ENCODE results near the gene TRPM7. TPM values are rescaled to one million over a fixed set of nuclear protein-coding genes. Genes with fewer than 3 reads are reported as not detected.
"Not testable (repeated sequence)": the region's sequence is repeated elsewhere in the genome, so short reads cannot be mapped to it uniquely, and the experiment has no call there.

Gene TRPM7, protein sequence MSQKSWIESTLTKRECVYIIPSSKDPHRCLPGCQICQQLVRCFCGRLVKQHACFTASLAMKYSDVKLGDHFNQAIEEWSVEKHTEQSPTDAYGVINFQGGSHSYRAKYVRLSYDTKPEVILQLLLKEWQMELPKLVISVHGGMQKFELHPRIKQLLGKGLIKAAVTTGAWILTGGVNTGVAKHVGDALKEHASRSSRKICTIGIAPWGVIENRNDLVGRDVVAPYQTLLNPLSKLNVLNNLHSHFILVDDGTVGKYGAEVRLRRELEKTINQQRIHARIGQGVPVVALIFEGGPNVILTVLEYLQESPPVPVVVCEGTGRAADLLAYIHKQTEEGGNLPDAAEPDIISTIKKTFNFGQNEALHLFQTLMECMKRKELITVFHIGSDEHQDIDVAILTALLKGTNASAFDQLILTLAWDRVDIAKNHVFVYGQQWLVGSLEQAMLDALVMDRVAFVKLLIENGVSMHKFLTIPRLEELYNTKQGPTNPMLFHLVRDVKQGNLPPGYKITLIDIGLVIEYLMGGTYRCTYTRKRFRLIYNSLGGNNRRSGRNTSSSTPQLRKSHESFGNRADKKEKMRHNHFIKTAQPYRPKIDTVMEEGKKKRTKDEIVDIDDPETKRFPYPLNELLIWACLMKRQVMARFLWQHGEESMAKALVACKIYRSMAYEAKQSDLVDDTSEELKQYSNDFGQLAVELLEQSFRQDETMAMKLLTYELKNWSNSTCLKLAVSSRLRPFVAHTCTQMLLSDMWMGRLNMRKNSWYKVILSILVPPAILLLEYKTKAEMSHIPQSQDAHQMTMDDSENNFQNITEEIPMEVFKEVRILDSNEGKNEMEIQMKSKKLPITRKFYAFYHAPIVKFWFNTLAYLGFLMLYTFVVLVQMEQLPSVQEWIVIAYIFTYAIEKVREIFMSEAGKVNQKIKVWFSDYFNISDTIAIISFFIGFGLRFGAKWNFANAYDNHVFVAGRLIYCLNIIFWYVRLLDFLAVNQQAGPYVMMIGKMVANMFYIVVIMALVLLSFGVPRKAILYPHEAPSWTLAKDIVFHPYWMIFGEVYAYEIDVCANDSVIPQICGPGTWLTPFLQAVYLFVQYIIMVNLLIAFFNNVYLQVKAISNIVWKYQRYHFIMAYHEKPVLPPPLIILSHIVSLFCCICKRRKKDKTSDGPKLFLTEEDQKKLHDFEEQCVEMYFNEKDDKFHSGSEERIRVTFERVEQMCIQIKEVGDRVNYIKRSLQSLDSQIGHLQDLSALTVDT (N-terminal part only)
- 42.4 and 48.2 TPM in 2 replicates for total RNA-seq (2014; rRNA removed)
- 6.7 TPM for polyA plus RNA-seq (2012)

DNA sequence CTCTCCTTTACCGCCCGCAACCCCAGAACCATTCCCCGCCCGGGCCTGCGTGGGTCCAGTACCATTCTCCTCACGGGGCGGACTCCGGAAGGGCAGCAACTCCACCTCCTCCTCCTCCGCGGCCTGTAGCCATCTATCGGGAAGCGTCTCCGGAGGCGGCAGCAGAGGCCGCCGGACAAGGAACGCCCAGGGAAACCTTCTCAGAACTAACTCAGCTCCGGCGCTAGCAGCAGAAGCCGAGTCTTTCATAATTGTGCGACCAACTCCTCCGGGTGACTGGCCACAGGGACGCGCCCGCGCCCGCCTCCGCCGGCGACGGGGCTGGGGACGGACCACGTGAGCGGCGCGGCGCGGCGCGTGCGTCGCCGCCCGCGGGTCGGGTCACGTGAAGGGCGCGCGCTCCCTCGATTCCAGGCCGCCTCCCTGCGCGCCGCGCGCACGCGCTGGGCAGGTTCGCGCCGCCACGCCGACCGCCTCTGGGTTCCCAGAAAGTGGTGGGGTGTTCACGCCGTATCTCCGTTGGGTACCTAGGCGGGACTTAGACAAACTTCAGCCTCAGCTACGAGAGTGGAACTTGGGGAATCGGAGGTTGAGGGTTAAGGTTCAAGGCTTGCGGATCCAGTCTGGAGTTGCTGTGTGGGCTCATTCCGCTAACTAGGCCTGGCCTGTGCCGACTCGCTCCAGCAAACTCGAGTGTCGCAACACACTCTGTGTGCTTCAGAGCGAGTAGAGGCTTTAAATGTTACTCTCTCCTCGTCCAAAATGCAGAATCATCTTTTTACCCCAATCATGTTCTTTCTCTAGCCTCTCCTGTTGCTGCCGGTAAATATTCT is at the start of gene TRPM7:
Gene TRPM7 (minus strand): TSS at position 329 of the 833 bp plus-strand sequence. CDS start 264 bp downstream, at position 65.
- DNase-seq (ENCODE audit: low read depth) = peak; percentile 85

DNA sequence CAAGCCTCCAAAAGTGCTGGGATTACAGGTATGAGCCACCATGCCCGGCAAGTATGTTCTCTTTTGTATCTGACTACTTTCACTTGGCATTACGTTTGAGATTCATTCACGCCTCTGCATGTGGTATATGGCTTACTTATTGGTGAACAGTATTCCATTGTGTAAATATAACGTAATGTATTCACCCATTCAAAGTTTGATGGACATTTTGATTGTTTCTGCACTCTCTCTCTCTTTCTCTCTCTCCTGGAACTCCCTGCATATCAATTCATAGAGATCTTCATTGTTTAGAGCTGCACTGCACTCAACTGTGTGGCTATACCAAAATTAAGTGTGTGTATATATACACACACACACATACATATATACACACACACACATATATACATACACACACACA is 48.6 kb upstream of the TRPM7 start:
- no peak for DNase-seq (ENCODE audit: low read depth)

DNA sequence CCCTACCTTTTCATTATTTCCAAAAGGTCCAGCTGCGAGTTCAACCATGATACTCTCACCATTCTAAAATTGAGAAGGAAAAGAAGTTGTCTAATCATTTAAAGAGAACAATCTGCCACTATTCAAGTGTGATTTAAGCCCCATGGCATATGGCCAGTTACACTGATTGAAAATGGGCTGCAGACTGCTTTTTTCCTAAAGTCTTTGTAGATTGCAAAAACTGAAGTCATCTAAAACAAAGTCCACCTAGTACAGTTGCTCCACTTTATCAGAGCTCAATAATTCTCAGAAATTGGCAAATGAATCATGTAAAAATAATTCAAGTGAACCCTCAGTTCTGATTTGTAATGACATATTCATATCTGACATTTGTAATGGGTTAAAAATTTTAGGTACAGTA is 39.7 kb upstream of the TRPM7 start:
- DNase-seq (ENCODE audit: low read depth) = no peak

DNA sequence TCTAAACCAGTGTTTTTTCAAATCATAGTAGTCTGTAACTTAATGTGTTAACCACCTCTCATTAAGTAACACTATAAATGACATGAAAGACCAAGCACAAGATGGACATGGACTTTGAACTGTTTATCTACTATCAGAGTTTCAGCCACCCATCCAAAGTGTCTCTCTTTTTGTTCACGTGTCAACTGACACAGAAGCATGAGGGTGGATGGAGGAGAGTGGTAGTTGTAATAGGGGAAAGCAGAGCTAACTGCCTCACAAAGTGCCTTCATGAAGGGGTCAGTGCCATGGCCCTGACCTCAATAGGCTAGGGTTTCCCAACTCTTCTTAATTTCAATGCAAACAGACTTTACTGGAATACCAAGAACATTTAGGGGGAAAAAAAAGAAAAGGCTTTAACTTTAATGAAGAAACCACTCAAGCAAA is 32.1 kb upstream of the TRPM7 start:
- DNase-seq (ENCODE audit: low read depth) = no peak

DNA sequence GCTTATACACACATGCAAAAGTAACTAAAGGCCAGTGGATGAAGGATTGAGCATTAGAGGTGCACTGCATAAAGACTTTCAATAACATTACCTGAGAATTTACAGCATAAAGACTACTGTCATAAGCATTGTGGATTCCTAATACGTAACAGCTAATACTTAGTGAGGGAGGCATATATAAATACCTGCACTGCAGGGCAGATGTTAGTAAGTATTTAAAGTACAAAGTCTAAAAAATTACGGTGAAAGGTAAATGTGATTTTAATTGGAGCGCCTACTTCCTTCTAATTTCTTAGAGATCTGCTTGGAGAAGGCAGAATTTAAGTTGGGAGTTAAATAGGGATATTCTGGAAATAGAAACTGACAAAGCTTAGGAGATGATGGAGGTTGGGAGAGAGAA is 25.4 kb upstream of the TRPM7 start:
- DNase-seq (ENCODE audit: low read depth) = no peak

DNA sequence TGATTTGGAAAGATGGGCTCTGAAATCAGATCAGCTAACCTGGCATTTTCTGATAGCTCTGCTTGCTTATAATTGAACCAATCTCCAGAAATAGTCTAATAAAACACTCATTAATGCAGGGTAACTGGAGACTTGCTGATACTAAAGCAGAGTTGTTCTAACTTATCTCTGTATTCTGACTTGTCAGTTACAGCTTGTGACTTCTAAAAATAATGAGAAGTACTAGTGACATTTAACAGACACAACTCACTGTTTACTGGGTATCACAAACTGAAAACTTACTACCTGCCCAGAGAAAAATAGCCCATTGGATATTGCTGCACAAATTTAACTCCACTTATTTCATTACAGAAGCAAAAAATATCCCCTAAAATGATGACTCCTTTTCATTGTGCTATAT is 24.0 kb upstream of the TRPM7 start:
- no peak for DNase-seq (ENCODE audit: low read depth)

DNA sequence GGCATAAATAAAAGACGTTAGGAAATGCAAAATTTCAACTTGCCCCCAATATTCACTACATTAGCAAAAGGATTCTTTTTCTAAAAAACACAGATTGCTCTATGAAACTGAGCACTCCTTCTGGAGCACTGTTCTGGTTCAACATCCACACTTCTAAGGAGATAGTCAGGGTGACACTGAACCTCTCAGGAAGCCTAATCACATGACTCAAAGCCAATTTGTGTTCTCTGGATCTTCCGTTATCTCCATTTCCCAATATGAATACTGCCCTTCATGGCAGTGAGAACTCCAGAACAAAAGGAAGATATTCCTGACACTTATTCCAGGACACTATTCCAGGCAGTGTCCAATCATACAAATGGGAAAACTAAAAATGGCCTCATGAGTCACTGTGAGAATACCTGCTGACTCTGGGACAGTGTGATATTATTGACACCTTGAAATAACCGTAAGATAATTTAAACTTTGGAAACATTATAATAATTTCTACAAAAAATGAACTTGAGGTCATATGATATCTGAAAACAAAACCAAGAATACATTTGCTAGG is 21.4 kb upstream of the TRPM7 start:
- DNase-seq (ENCODE audit: low read depth) = no peak

DNA sequence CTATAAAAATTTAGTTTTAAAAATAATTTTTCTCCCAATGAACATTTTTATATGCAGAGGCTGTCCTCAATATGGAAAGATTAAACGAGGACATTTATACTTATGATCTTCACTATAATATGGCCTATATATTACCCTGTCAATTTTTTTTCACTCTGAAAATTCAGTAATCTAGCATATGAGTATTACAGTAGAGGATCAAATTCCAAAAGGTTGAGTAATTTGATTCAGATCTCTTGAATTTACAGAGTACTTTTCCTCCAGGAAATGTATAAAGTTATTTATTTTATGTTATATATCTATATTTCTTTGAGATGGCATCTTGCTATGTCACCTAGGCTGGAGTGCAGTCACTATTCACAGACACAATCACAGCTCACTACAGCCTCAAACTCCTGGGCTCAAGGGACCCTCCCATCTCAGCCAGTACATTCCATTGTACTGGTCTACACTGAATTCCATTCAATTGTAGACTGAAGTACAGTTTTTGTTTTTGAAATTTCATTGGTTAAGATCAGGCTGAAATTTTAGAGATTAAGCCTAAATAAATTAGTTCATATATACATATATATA is 16.3 kb upstream of the TRPM7 start:
- no peak for DNase-seq (ENCODE audit: low read depth)

DNA sequence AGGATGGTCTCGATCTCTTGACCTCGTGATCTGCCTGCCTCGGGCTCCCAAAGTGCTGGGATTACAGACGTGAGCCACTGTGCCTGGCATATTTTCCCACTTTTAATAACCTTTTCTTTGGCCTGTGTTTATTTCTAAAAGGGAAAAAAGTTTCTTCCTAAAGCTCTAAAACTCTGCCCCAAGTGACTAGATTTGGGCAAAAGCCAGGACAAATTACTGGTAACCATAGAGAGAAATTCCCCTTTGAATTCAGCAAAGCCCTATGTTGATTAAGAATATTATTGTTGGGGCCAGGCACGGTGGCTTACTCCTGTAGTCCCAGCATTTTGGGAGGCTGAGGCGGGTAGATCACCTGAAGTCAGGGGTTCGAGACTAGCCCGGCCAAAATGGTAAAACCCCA is 11.5 kb upstream of the TRPM7 start:
- DNase-seq (ENCODE audit: low read depth) = no peak

DNA sequence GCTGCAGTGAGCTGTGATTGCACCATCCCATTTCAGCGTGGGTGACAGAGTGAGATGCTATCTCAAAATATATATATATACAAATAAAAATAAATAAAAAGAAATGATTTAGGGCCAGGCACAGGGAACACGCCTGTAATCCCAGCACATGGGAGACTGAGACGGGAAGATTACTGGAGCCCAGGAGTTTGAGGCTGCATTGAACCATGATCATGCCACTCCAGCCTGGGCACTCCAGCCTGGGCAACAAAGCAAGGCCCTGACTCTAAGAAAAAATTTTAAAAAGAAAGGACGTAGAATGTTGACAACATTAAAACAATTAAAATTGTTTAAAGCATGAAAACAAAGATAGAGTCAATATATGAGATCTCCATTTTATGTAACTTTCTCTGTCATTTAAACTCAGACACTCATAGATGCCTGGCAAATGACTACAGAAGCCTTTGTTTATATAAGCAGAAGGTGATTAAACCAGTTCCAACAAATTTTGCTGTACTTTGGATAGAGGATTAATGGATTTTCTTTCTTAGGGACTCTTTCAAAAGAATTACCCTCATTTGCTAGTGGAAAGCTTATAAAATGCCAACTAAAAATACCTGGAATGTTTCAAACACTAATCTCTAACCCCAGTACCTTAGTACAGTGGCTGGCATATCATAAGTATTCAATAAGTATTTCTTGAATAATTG is 10.7 kb upstream of the TRPM7 start:
- DNase-seq (ENCODE audit: low read depth) = no peak

DNA sequence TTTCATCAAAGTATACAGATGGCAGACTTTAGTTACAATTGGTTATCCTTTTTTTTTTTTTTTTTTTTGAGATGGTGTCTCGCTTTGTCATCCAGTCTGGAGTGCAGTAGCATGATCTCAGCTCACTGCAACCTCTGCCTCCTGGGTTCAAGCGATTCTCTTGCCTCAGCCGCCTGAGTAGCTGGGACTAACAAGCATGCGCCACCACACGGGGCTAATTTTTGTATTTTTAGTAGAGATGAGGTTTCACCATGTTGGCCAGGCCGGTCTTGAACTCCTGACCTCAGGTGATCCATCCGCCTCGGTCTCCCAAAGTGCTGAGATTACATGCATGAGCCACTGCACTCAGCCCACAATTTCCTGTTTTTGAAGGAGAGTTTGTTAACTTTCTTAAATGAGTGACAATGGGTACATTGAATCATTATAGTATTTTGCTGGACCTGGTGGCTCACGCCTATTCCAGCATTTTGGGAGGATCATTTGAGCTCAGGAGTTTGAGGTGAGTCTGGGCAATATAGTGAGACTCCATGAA is 8.1 kb upstream of the TRPM7 start:
- DNase-seq (ENCODE audit: low read depth) = not testable (repeated sequence)

DNA sequence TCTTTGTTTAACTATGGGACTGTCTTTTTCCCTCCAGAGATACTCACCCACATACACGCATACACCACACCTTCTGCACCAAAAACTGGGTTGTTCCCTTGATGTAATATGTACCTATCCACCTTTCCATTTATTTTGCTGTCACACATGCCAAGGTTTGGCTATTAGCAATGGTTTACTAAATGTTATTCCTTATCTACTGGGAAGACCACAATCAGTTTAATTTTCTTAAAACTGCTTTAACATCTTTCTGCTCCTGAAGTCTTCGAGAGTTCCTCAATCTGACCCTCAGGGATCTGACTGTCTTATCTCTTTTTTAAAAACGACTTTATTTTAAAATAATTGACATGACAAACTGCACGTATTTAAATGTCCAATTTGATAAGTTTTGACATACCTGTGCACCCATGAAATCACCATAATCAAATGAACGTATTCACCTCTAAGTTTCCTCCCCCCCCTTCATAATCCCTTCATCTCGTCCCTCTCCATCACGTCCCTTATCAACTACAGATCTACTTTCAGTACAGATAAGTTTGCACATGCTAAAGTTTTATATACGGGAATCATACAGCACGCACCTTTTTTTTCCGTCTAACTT is 805 bp upstream of the TRPM7 start:
- DNase-seq (ENCODE audit: low read depth) = no peak

DNA sequence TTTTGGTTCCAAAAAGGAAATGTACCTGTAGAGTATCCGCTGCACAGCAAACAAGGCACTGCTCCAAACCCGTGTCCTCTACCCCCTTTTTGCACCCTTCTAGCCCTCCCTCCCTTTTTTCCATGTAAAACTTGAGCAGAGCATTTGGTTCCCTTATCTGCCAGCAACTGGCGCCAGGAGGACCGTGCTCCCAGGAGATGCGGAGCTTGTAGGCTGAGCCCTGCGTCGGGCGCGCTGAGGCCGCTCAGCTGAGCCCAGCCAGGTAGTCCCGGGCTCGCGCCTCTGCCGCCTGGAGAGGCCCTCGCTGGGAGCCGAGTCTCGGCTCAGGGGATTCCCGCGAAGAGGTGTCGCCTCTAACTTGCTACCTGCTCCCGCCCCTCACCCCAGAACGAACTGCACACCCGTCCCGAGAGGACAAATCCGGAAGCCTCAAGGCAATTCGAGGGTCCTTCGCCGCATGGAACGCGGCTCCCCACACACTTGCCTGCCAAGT is 575 bp downstream of the TRPM7 start:
- DNase-seq (ENCODE audit: low read depth) = peak; percentile 37

DNA sequence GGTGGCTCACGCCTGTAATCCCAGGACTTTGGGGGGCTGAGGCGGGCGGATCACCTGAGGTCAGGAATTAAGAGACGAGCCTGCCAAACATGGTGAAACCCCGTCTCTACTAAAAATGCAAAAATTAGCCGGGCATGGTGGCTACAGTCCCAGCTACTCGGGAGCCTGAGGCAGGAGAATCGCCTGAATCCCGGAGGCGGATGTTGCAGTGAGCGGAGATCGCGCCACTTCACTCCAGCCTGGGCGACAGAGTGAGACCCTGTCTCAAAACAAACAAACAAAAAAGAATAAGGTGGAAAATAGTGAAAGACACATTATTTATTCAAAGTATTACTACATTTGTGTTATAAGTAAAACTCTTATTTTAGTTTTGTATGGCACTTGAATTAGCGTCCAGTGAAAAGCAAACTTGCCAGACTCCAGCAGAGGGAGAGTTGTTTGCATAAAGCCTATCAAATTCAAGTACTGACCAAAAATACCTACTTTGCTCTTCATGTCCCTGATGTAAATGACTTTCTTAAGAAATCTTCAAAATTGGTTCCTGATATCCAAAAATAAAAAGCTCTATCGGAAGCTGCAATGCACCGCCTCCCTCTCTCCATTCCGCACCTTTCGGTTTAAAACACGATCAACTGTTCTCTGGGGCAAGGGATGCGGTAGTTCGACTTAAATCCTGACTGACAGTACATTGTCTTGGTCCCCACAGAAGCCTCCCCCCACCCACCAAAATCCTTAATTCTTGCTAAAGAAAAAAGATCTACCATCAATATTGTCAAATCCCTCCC is 1.2 kb downstream of the TRPM7 start:
- no peak for DNase-seq (ENCODE audit: low read depth)

DNA sequence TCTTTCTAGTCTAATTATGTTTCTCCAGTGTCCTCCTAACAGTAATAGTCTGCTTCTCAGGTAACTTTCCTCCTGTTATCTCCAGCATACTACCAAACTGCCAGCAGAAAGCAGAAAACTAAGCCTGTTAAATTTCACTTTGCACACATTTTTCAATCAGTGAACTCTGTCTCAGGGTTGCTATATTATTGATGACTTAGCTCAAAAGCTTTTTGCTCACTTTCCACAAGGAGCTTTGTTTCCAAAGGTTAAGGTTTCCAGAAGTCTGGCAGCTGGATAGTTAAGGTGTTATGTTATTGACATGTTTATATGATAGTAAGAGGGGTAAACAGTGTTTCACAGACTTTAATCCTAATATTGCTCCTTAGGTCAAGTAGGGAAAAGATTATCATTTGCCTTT is 5.1 kb downstream of the TRPM7 start:
- DNase-seq (ENCODE audit: low read depth) = no peak

DNA sequence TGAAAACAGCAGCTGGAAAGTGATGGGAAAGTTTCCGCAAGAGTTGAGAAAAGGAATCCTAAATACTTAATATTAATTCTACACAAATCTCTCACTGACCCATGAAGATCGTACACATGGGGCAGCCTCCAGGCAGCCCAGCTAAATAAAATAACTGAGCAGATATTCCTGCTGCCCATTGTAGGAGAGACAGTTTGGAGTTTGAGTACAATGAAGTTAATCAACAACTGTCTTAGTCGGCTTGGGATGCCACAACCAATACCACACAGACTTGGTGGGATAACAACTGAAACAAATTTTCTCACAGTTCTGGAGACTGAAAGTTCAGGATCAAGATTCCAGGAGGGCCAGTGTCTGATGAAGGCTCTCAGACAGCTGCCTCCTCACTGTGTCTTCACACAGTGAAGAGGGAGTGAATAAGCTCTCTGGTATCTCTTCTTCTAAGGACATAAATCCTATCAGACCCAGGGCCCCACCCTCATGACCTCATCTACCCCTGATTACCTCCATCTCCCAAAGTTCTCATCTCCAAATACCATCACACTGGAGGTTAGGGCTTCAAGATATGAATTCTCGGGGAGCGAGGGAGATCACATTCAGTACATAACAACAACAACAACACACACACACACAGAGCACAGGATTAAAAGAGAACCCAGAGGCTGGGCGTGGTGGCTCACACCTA is 9.7 kb downstream of the TRPM7 start:
- peak; percentile 82 for DNase-seq (ENCODE audit: low read depth)

DNA sequence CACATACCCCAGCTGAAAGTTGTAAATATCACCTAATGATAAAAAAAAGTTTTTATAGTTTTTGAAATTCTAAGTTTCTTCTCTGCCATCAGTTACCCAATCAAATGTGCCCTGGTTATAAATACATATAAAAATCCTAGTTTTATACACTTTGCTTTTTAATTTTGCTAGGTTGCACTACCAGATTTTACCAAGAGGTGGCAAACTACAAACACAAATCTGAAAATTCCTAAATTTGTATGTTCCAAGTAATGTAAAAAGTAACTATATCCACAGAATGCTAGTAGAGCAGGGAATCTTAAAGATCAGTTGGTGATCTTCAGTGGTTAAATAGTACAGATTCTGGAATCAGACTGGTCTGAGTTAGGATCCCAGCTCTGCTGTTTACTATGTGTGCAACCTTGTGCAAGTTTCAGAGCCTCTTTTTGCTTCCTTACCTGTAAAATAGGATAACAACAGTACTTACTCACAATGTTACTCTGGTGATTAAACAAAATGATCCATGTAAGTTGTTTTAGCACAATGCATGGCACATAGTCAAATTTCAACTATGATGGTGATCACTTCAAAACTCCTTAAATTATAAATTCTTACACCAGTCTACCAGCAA is 11.0 kb downstream of the TRPM7 start:
- peak; percentile 53 for DNase-seq (ENCODE audit: low read depth)
